ENCODE measurements around the gene NEK6. TPM values are rescaled to one million over a fixed set of nuclear protein-coding genes. Genes with fewer than 3 reads are reported as not detected.

Gene NEK6
- polyA plus RNA-seq, 1 donor from 2014 or later = 76.2 TPM

DNA sequence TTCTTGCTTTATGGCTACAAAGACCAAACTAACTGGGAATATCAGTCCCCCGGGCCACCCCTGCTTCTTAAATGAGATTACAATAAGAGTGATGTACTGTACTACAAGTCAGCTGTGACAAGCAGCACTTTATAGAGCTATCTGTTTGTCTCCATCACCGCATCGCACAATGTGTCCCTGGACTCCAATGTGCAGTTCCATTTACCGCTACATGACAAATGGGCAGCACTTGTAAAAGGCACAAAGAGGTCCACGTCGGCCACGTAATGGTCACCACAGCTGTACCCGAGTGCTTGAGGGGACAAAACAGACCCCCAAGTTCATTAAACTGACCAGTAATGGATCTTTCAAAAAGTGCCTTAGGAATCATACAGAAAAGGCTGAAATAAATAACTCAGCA, 103.4 kb downstream of the NEK6 start:
- no peaks in the 10 kb centered on the region for H3K9me3 Mint-ChIP-seq
- H3K27me3 Mint-ChIP-seq = peaks cover 1% of the 10 kb centered on the region
- H3K4me3 Mint-ChIP-seq = no peak overlapping the region
- peaks cover 5% of the 10 kb centered on the region for H3K36me3 Mint-ChIP-seq
- H3K4me1 Mint-ChIP-seq = peaks cover 5 to 17% (median 15%) of the 10 kb centered on the region in 3 donors
- H3K27ac Mint-ChIP-seq = peak overlapping the region in 2 of 3 donors; percentile 72 to 82

DNA sequence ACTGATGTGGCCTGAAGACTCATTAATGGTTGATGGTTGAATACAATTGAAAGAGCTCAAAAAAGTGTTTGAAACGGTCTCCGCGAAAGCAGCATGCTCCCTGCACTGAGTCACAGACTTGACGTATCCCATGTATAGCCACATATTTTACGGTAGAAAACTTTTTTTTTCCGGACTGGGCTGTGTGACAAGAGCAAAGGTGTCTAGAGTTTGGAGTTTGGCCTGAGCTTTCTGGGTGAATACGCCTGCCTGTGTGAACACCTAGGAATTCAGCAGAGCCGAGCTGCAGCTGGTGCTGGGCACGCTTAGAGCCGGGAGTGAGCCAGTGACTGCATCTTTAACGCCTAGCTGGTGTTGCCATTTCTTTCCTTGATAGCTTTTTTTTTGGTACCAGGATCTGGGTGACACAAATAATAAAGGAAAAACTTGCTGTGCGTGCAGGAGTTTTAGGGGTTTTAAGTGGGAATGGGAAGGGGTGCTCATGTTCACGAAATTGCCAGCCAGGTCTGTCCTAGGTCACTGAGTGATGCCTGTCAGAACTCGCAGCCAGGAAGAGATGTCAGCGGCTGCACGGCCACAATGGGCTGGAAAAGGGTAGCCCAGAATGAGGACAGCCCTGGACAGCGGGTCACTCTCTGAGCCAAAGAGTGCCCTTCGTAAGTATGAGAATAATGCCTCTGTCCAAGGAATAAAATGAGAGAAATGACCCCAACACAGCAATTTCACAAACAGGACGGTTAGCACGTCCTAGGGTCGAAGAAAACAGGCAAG, 105.8 kb downstream of the NEK6 start:
- no peak overlapping the region for H3K4me3 Mint-ChIP-seq
- H3K27ac Mint-ChIP-seq = peak overlapping the region in 1 of 3 donors; percentile 81
- H3K4me1 Mint-ChIP-seq = peaks cover 7 to 21% (median 13%) of the 10 kb centered on the region in 3 donors

DNA sequence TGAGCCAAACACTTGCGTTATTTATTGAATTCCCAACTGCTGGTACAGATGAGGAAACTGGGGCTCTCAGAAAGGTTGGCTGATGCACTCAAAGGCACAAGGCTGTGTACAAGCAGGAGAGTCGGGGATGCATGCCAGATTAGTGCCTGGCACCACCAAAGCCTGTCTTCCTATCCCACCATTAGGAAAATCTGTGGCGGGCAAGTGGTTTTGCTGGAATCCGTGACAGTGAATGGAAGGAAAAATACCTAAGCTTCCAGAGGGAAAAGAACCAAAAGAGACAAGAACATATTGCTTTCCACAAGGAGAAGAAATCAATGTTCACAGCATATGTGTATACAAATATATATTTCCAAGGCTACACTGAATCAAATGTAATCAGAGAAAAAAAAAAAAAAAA, 106.4 kb downstream of the NEK6 start:
- no peaks in the 10 kb centered on the region for H3K27me3 Mint-ChIP-seq
- H3K9me3 Mint-ChIP-seq = no peaks in the 10 kb centered on the region
- no peak overlapping the region for H3K27ac Mint-ChIP-seq
- H3K36me3 Mint-ChIP-seq = peaks cover 2% of the 10 kb centered on the region
- no peak overlapping the region for H3K4me3 Mint-ChIP-seq
- peaks cover 7 to 25% (median 13%) of the 10 kb centered on the region in 3 donors for H3K4me1 Mint-ChIP-seq

More for the DNA sequence above, 105.8 kb downstream of the NEK6 start:
- Mint-ChIP-seq H3K36me3 (peaks cover 2% of the 10 kb centered on the region), H3K27me3 (no peaks in the 10 kb centered on the region), H3K9me3 (no peaks in the 10 kb centered on the region)

DNA sequence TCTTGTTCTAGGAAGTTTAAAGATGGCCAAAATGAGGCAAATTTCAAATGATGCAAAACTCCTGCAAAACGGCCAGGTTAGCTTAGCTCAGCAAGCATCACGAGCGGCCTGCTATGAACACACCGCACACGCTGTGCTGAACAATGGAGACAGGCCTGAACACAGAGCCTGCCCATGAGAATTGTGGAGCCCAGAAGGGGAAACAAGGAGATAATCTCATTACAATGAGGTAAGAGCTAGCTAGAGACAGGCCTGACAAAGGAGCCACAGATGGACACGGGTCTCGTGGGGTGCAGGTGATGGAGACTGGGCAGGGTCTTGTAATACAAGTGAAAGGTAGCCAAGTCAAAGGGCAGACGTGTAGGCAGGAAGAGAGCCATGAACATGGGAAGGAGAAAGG, 107.3 kb downstream of the NEK6 start:
- peak overlapping the region in 1 of 3 donors; percentile 60 for H3K27ac Mint-ChIP-seq
- H3K36me3 Mint-ChIP-seq = peaks cover 2% of the 10 kb centered on the region
- H3K27me3 Mint-ChIP-seq = no peaks in the 10 kb centered on the region
- no peak overlapping the region for H3K4me3 Mint-ChIP-seq
- peaks cover 7 to 20% (median 9%) of the 10 kb centered on the region in 3 donors for H3K4me1 Mint-ChIP-seq
- no peaks in the 10 kb centered on the region for H3K9me3 Mint-ChIP-seq

DNA sequence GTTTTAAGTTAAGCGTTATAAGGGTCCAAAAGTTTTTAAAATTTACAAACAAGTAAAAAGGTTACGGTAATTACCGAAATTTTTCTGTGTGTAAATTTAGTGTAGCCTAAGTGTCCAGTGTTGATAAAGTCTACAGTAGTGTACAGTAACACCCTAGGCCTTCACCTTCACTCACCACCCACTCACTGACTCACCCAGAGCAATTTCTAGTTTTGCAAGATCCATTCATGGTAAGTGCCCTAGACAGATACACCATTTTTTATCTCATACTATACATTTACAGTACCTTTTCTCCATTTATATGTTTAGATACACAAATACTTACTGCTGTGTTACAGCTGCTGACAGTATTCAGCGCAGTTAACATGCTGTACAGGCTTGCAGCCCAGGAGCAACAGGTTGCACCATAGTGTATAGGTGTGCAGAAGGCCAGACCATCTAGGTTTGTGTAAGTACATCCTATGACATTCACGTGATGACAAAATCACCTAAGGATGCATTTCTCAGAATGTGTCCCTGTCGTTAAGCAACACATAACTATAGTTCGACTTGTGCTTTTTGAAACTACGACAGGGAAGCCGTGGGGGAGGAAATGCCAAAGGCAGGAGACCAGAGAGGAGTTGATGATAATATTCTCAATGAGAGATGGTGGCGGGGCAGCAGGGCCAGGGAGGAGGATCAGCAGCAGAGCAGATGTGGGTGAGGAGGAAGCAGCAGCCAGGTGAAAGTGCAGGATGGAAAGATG, 108.9 kb downstream of the NEK6 start:
- Mint-ChIP-seq H3K36me3 (peaks cover 2% of the 10 kb centered on the region), H3K9me3 (no peaks in the 10 kb centered on the region), H3K4me3 (no peak overlapping the region), H3K27ac (peak overlapping the region in 1 of 3 donors; percentile 8), H3K4me1 (peaks cover 6 to 9% (median 7%) of the 10 kb centered on the region in 3 donors), H3K27me3 (no peaks in the 10 kb centered on the region)

DNA sequence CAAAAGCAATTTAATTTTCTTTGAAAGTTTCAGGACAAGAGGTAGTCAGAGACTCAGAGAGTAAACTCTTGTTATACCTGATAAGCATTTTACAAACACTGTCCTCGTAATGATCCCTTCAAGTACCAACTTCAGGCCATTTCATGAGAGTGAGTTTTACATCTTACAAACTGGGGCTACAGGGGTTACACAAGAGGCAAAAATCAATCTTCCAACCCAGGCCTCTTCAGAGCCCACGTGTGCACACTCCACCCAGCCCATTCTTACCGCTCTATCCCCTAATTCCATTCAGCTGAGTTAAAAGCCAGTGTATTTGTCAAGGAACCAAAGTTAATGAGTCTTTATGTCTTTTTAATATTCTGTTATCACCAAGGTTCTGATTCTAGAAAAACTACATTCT, 110.9 kb downstream of the NEK6 start:
- H3K4me1 Mint-ChIP-seq = peaks cover 11 to 19% (median 13%) of the 10 kb centered on the region in 3 donors
- H3K27me3 Mint-ChIP-seq = no peaks in the 10 kb centered on the region
- peaks cover 2% of the 10 kb centered on the region for H3K36me3 Mint-ChIP-seq
- no peak overlapping the region for H3K4me3 Mint-ChIP-seq
- no peak overlapping the region for H3K27ac Mint-ChIP-seq
- H3K9me3 Mint-ChIP-seq = no peaks in the 10 kb centered on the region

DNA sequence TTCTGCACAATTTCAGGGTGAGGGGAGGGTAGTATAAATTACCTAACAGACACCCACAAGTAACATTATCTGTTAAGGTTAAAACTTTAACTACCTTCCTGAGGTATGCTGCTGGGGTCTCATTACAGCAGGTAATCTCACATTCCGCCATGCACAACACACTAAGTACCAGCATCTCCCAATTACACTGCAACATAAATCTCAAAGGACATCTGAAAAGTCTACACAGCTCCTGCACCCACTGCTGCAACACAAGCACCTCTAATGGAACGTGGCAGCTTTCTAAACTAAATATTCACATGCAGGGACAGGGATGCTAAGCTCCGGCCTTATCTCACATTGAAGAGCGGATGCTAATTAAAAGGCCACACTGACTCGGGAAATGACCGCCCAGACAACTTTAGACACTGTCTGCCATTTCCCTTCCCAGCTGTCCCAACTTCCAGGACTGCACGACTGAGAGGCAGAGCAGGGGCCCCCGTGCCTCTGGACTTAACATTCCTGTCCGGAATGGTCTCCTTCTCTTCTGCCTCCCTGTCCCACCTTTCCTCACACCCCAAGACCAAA, 111.6 kb downstream of the NEK6 start:
- H3K27ac Mint-ChIP-seq = peak overlapping the region in 1 of 3 donors; percentile 75
- peaks cover 2% of the 10 kb centered on the region for H3K36me3 Mint-ChIP-seq
- H3K4me1 Mint-ChIP-seq = peaks cover 11 to 19% (median 13%) of the 10 kb centered on the region in 3 donors
- H3K27me3 Mint-ChIP-seq = no peaks in the 10 kb centered on the region
- H3K4me3 Mint-ChIP-seq = no peak overlapping the region
- no peaks in the 10 kb centered on the region for H3K9me3 Mint-ChIP-seq

DNA sequence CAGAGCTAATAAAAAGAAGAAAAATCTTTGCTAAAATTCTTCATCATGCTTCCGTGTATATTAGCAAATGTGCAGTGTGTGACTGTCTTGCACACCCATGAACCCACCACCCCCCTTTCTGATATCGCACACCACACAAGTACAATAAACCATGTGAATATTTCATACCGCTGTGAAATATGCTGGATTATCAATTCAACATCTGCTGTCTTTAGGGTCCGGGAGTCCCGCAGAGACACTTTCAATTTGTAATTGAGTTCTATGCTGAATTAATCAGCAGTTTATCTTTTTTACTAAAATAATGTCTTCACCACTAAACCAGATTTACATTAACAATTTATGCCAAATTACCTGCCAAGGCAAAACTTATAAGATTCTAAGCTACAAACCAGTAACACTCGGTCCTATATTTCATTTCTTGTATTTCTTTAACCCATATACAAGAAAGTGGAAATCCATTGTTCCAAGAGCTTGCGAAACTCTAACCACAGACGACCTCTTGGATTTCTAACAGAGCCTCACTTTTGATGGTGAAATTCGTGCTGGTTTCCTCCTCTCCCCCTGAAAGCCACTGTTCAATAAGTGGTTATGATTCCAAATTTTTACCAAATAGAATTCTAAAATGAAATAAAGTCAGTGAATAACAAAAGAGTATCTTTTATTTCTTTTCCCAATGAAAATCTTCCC, 113.3 kb downstream of the NEK6 start:
- no peaks in the 10 kb centered on the region for H3K36me3 Mint-ChIP-seq
- no peak overlapping the region for H3K27ac Mint-ChIP-seq
- H3K4me1 Mint-ChIP-seq = peaks cover 11 to 17% (median 13%) of the 10 kb centered on the region in 3 donors
- H3K9me3 Mint-ChIP-seq = no peaks in the 10 kb centered on the region
- no peaks in the 10 kb centered on the region for H3K27me3 Mint-ChIP-seq
- no peak overlapping the region for H3K4me3 Mint-ChIP-seq

DNA sequence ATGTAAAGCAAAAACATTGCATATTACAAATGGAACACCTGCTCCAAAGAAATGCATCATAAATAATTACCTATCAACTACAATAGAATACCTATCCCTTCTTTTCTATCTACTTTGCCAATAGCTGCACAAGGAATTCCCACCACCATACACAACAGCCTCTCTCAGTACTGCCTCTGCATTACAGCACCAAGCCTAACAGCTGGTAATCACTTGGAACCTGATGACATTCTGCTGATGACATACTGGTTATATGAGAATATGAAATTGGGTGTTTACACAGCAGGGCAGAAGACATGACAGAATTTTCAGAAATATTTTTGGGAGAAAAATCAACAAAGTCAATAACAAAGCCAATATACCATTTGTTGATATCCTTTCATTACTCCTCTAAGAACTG, 114.3 kb downstream of the NEK6 start:
- H3K27me3 Mint-ChIP-seq = no peaks in the 10 kb centered on the region
- H3K4me1 Mint-ChIP-seq = peaks cover 9 to 19% (median 13%) of the 10 kb centered on the region in 3 donors
- no peak overlapping the region for H3K27ac Mint-ChIP-seq
- no peak overlapping the region for H3K4me3 Mint-ChIP-seq
- peaks cover 2% of the 10 kb centered on the region for H3K36me3 Mint-ChIP-seq
- no peaks in the 10 kb centered on the region for H3K9me3 Mint-ChIP-seq

DNA sequence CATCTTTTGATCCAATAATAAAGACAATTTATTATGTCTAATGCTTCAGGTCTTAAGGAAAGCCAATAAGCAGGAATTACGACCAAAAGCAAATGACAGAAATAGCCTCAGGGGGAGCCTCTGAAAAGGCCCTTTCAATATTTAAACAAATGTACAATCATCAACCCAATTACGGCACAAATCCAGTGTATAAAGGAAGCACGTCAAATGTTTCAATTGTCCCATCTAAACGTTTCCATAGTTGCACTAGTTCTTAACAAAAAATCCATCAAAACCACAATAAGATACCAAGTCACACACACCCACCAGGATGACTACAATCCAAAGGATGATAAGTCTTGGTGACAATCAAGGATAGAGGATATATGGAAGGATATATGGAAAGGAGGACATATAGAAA, 115.6 kb downstream of the NEK6 start:
- Mint-ChIP-seq H3K27ac (peak overlapping the region in 1 of 3 donors; percentile 14), H3K36me3 (peaks cover 2% of the 10 kb centered on the region), H3K4me3 (no peak overlapping the region), H3K27me3 (no peaks in the 10 kb centered on the region), H3K9me3 (no peaks in the 10 kb centered on the region), H3K4me1 (peaks cover 11 to 17% (median 13%) of the 10 kb centered on the region in 3 donors)

DNA sequence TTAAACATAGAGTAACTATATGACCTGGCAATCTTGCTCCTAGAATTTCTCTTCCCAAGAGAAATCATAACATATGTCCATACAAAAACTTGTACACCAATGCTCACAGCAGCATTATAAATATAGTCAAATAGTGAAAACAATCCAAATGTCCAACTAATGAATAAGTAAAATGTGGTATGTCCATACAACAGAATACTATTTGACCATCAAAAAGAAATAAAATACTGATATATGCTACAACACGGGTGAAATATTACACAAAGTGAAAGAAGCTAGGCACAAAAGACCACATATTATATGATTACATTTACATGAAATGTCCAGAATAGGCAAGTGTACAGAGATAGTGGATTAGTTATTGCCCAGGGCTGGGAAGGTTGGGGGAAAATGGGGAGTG, 116.1 kb downstream of the NEK6 start:
- Mint-ChIP-seq H3K36me3 (peaks cover 2% of the 10 kb centered on the region), H3K27ac (no peak overlapping the region), H3K4me1 (peaks cover 11 to 16% (median 11%) of the 10 kb centered on the region in 3 donors), H3K27me3 (no peaks in the 10 kb centered on the region), H3K9me3 (no peaks in the 10 kb centered on the region), H3K4me3 (no peak overlapping the region)

DNA sequence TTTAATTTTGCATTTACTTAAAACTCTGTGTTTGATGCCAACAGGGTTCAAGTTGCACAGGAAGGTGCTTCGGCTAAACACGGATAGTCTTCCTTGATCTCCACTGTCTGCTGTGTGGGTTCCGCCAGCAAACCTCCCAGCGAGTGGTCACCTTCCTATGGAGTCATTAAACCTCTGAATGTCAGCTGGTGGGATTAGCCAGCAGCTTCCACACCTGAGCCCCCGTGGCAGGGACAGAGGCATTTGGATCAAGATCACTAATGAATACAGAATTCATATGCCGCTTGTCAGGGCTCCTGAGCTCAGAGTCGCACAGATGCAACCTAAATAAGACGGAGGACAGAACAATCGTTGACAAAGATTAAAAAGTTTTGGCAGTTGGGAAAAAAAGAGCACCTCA, 118.0 kb downstream of the NEK6 start:
- Mint-ChIP-seq H3K9me3 (no peaks in the 10 kb centered on the region), H3K27me3 (no peaks in the 10 kb centered on the region), H3K27ac (peak overlapping the region in 1 of 3 donors; percentile 53), H3K4me3 (no peak overlapping the region), H3K36me3 (peaks cover 5% of the 10 kb centered on the region), H3K4me1 (peaks cover 9 to 16% (median 10%) of the 10 kb centered on the region in 3 donors)

DNA sequence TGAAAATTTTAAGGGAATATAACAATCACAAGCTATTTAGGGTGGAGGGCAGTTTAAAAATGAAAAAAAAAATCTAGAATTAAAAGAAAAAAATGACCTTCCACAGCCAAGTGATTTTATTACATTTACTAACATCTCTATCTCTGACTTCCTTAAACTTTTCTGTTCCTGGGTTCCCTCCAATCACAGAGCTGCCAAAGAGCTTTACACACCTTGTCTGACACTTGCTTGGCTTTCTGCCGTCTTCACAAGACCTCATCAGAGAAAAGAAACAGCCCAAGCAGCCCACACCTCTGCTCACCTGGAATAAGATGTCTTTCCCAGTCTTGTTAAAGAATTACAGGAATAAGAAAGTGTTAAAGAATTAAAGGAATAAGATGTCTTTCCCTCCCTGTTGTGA, 118.6 kb downstream of the NEK6 start:
- Mint-ChIP-seq H3K27me3 (no peaks in the 10 kb centered on the region), H3K36me3 (peaks cover 5% of the 10 kb centered on the region), H3K4me3 (no peak overlapping the region), H3K4me1 (peaks cover 9 to 16% (median 10%) of the 10 kb centered on the region in 3 donors), H3K9me3 (no peaks in the 10 kb centered on the region), H3K27ac (peak overlapping the region in 1 of 3 donors; percentile 61)

DNA sequence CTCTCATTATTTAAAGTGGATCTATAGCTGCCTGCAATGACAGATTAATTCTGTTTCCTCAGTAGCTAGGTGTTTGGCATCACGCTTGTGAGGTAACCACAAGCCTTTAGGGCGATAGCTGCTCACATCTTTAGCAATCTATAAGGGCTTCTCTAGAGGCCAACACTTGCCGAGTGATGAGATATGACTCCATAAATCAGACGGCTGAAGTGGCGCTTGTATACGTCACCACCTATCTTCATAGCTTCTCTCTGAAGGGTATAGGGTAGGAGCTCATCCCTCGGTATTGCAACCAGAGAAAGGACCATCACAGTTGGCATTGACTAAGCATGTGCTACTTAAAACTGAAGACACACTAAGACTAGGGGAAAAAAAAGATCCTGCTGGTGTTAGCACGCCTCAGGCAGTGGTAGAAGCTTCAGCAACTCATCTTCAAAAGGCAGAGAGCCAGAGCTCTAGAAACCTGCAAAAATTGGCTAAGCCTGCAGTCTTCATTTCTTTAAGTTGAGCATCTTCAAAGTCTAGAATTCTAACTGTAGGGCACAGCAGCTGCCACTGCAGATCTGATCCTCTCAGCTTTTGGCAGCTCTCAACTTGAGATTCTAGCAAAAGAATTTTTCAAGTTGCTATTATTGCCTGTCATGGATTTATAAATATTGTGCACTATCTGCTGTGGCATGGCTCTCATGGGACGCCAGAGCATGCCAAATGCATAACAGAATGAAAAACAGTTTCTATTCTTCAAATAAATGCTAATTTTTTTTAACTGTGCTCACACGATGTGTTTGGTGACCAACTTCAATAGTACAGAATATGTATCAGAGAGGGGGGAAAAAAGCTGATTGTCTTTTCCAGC, 120.0 kb downstream of the NEK6 start:
- Mint-ChIP-seq H3K9me3 (no peaks in the 10 kb centered on the region), H3K27me3 (no peaks in the 10 kb centered on the region), H3K4me1 (peaks cover 4 to 6% (median 5%) of the 10 kb centered on the region in 3 donors), H3K36me3 (peaks cover 5% of the 10 kb centered on the region), H3K4me3 (no peak overlapping the region), H3K27ac (no peak overlapping the region)
